Lung (tissue), 12 donors: ENCODE results near the gene CMIP. TPM values are rescaled to one million over a fixed set of nuclear protein-coding genes. Genes with fewer than 3 reads are reported as not detected.

Experiments
- ATAC-seq: fragments of 200-7000 bp; cut with Tn5 transposase; one replicate; pipeline ENCODE4 v1.9.1; 2020; ENCODE audit warnings: moderate number of reproducible peaks; ENCODE audit not compliant: insufficient read depth, low FRiP score
- DNase-seq, 3 donors: peaks; one replicate each; pipeline ENCODE4 v3.0.0-alpha.2; 2013 to 2017
- H3K27ac ChIP-seq, 2 donors: one replicate each; pipeline ENCODE4 v1.5.1; 2013; ENCODE audit warnings: mild to moderate bottlenecking in 2 of 2, moderate library complexity in 2 of 2, control low read depth in 1 of 2, inconsistent platforms in 1 of 2, low read depth in 1 of 2, low read length in 1 of 2
- H3K27me3 ChIP-seq, 3 donors: one replicate each; pipeline ENCODE4 v1.5.1; 2013; ENCODE audit warnings: low read length in 2 of 3; ENCODE audit not compliant: control insufficient read depth in 3 of 3, insufficient read depth in 3 of 3
- H3K36me3 ChIP-seq, 4 donors: one replicate each; pipeline ENCODE4 v1.5.1; 2013; ENCODE audit warnings: low read length in 4 of 4, mild to moderate bottlenecking in 1 of 4, moderate library complexity in 1 of 4; ENCODE audit not compliant: control insufficient read depth in 4 of 4, insufficient read depth in 4 of 4
- H3K4me1 ChIP-seq, 5 donors: one replicate each; pipeline ENCODE4 v1.5.1; 2013; ENCODE audit warnings: low read length in 5 of 5, mild to moderate bottlenecking in 2 of 5, moderate library complexity in 1 of 5; ENCODE audit not compliant: control insufficient read depth in 5 of 5, insufficient read depth in 5 of 5
- H3K4me3 ChIP-seq: one replicate; pipeline ENCODE4 v1.5.1; 2013; ENCODE audit warnings: mild to moderate bottlenecking, control low read depth, moderate library complexity
- H3K9ac ChIP-seq, 2 donors: one replicate each; pipeline ENCODE4 v1.5.1; 2013; ENCODE audit warnings: low read length in 2 of 2, control low read depth in 1 of 2; ENCODE audit not compliant: insufficient read depth in 1 of 2
- H3K9me3 ChIP-seq, 4 donors: one replicate each; pipeline ENCODE4 v1.5.1; 2013; ENCODE audit warnings: low read length in 3 of 4, mild to moderate bottlenecking in 1 of 4, moderate library complexity in 1 of 4; ENCODE audit not compliant: control insufficient read depth in 4 of 4, insufficient read depth in 3 of 4
- WGBS, 2 donors: extraction: QIAGEN DNeasy Blood & Tissue Kit; methylation state at CpG; one replicate each; pipeline ENCODE4 v1.1.7; 2013; 5-methylcytosine and 5-hydroxymethylcytosine counted together
- polyA plus RNA-seq, 2 donors: library from polyadenylated mRNA; stranded (reverse); fragments of 200-250 nt; gene quantifications; one replicate each; pipeline ENCODE4 v1.2.1, GENCODE V29; 2013
- total RNA-seq, 2 donors: library from RNA; depleted of rRNA in 1 of 2; stranded (reverse); fragments of >200 nt in 1 of 2; gene quantifications; one replicate each; pipeline ENCODE4 v1.2.1, GENCODE V29; 2014 to 2021
- TF ChIP-seq, protein P1 (sequence below): IDR thresholded peaks from 2 replicates; pipeline ENCODE4 v1.5.1; 2012; ENCODE audit warnings: mild to moderate bottlenecking; ENCODE audit errors: control extremely low read depth, extremely low read depth
- donor health status: control.
- donor health status: control.
- donor health status: Bipolar disorder and iron deficiency.
- donor health status: healthy.
- donor health status: DM: yes; HTN: yes; CAD: no.

Gene CMIP
- total and polyA plus RNA-seq, 4 donors: 11.8 to 80.5 (median 48.6) TPM

DNA sequence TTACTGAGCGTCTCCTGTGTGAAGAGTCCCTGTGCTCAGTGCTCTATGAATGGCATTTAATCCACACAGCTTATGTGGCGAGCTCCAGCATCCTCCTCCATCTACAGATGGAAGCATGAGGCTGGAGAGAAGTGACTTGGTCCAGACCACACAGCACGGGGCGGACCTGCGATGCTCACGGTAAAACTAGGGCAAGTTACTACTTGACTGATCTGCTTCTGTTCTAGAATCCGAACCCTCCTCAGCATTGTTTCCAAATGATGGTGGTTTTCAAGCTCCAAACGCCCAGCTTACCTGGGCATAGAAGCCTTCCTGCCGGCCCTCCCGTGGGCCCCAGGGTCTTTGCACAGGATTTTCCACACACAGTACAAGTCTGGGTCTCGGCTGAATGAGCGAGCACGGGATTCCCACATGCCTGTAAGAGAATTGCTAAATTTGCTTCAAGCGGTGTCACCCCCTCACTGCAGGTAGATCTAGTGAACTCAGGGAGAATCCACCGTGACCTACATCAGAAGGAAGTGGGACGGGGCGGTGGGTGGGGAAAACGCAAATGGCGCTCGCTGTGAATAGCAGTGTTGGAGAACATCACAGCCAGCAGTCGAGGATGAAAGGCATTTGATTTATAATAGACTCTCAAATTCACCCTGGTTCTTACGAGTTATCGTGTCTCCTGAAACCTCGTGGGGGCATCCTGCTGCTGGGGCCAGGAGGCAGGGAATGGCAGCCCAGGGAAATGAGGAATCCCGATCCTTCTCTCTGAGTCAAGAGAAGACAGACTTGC is 101.1 kb downstream of the CMIP start:
- ATAC-seq: no peak
- WGBS, 2 donors: 87 to 89% methylated on average over 25 of the region's 25 CpGs
- Histone ChIP-seq H3K9ac (no peak overlapping the region), H3K4me3 (no peak overlapping the region), H3K4me1 (peaks cover 0 to 48% (median 30%) of the 10 kb centered on the region in 5 donors), H3K27ac (no peak overlapping the region), H3K27me3 (no peaks in the 10 kb centered on the region), H3K36me3 (no peaks in the 10 kb centered on the region), H3K9me3 (no peaks in the 10 kb centered on the region)
- no peak for DNase-seq
- TF ChIP-seq, protein P1, sequence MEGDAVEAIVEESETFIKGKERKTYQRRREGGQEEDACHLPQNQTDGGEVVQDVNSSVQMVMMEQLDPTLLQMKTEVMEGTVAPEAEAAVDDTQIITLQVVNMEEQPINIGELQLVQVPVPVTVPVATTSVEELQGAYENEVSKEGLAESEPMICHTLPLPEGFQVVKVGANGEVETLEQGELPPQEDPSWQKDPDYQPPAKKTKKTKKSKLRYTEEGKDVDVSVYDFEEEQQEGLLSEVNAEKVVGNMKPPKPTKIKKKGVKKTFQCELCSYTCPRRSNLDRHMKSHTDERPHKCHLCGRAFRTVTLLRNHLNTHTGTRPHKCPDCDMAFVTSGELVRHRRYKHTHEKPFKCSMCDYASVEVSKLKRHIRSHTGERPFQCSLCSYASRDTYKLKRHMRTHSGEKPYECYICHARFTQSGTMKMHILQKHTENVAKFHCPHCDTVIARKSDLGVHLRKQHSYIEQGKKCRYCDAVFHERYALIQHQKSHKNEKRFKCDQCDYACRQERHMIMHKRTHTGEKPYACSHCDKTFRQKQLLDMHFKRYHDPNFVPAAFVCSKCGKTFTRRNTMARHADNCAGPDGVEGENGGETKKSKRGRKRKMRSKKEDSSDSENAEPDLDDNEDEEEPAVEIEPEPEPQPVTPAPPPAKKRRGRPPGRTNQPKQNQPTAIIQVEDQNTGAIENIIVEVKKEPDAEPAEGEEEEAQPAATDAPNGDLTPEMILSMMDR: no peak

DNA sequence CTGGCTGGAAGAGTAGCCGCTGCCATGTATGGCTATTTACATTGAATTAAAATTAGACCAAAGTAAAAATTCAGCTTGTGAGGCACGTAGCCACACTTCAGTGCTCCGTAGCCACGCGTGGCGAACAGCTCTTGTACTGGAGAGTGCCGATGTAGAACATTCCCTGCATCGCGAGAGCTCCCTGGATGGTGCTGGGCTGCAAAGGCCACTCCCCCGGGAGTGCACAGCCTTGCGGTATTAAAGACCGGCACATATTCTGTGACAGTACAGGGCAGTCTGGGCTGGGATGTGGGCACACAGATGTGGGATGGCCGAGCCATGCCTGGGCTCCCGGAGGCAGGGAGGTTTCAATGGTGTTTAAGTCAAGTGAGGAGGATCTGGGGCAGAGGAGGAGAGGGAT is 102.2 kb downstream of the CMIP start:
- Histone ChIP-seq H3K4me1 (peaks cover 0 to 50% (median 30%) of the 10 kb centered on the region in 5 donors), H3K9me3 (no peaks in the 10 kb centered on the region), H3K9ac (no peak overlapping the region), H3K4me3 (no peak overlapping the region), H3K36me3 (no peaks in the 10 kb centered on the region), H3K27ac (no peak overlapping the region), H3K27me3 (no peaks in the 10 kb centered on the region)
- TF ChIP-seq, protein P1: no peak
- no peak for ATAC-seq
- WGBS, 2 donors: 85 to 93% methylated on average over 14 of the region's 14 CpGs
- DNase-seq: no peak

DNA sequence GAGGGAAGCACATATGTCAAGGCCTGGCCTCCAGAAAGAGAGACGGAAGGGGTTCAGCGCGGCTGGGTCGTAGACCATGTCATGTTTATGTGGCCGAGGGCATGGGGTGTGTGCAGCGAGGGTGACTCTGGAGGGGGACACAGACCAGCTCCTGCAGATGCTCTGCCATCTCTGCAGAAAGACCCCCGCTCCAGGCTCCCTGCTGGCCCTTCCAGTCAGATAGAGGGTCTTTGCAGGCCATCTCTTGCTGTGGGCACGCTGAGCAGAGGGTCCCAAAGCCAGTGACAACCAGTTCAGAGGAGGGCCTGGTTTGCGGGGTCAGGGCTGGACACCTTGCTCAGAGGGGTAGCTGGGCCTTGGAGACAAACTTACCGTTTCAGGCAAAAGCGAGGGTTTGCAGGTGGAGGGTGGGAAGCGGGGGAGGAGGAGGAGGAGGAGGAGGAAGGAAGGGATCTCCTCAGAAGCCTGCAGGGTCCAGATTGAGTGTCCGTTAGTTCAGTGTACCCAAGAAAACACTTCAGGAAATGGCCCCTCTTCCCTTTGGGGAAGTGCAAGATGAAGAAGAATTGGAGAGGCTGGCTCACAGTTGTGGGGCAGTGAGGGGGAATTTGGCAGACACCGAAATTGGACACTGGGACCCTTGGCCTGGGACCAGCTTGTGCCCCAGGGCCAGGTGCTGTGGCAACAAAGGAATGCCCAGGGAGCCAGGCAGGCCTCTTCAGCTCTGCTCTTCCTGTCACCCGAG is 102.8 kb downstream of the CMIP start:
- no peak overlapping the region for H3K4me3 ChIP-seq
- no peaks in the 10 kb centered on the region for H3K27me3 ChIP-seq
- peaks cover 0 to 53% (median 30%) of the 10 kb centered on the region in 5 donors for H3K4me1 ChIP-seq
- no peak overlapping the region for H3K27ac ChIP-seq
- WGBS, 2 donors: 50 to 68% methylated on average over 15 of the region's 15 CpGs
- ATAC-seq (no peak), DNase-seq (no peak)
- H3K9me3 ChIP-seq: no peaks in the 10 kb centered on the region
- no peak overlapping the region for H3K9ac ChIP-seq
- TF ChIP-seq, protein P1: no peak
- H3K36me3 ChIP-seq: no peaks in the 10 kb centered on the region
